K562 (cell line): ENCODE data around the gene EXOC5. TPM values are rescaled to one million over a fixed set of nuclear protein-coding genes. Genes with fewer than 3 reads are reported as not detected.

Source experiments
- ATAC-seq: fragments of 200-7000 bp; cut with Tn5 transposase; 3 replicates; pipeline ENCODE4 v1.9.1; 2020; ENCODE audit warnings: moderate library complexity
- BruUV-seq: library from RNA; stranded (reverse); fragments of 400-500 nt; replicated peaks from 2 replicates; lab custom pipeline; 2021; lab: Mats Ljungman, UMichigan
- CTCF ChIA-PET: fragments of 300-600 bp; formaldehyde crosslinking; extraction: SDS; loops from one replicate; lab custom pipeline; 2021; ENCODE audit warnings: low intra/inter-chr PET ratio; lab: Yijun Ruan, JAX
- POLR2A ChIA-PET: fragments of 300-600, 350-650 bp; sonication (Branson Sonifier 250); formaldehyde crosslinking; extraction: SDS; loops from one replicate; lab custom pipeline; 2021; ENCODE audit warnings: antibody characterized with exemption, inconsistent platforms; lab: Yijun Ruan, JAX
- DNase-seq, 4 experiments: peaks; one replicate each; pipeline versions ENCODE4 v3.0.0 to v3.0.0-alpha.2; 2011 to 2018; ENCODE audit warnings: low spot score in 3 of 4, mixed read lengths in 3 of 4; ENCODE audit errors: extremely low read depth in 1 of 4
- FAIRE-seq: peaks from 2 replicates; lab custom pipeline; 2011; peaks lifted over from hg19 to GRCh38; lab: Jason Lieb, UNC
- H2AFZ ChIP-seq: 2 replicates; pipeline ENCODE4 v1.6.0; 2011; ENCODE audit warnings: low read depth, low read length, control low read depth, inconsistent platforms
- H3K27ac ChIP-seq: fragments of 200-600 bp; 3 replicates; pipeline ENCODE4 v1.8.0; 2011; ENCODE audit warnings: low read depth, mild to moderate bottlenecking, control low read depth, inconsistent platforms, low read length, moderate library complexity, mixed read lengths; ENCODE audit errors: extremely low read depth
- H3K27me3 ChIP-seq, 2 experiments: fragments of 300-600 bp in 1 of 2; 2 replicates in 1 of 2; 3 replicates in 1 of 2; pipeline versions ENCODE4 v1.6.0 to v1.8.0; 2011; ENCODE audit warnings: inconsistent platforms in 2 of 2, low read length in 2 of 2, mild to moderate bottlenecking in 1 of 2, mixed read lengths in 1 of 2, moderate library complexity in 1 of 2; ENCODE audit not compliant: control insufficient read depth in 2 of 2, insufficient read depth in 2 of 2
- H3K36me3 ChIP-seq: fragments of 300-600 bp; 3 replicates; pipeline ENCODE4 v1.8.0; 2011; ENCODE audit warnings: mild to moderate bottlenecking, low read length, inconsistent platforms; ENCODE audit not compliant: control insufficient read depth, insufficient read depth
- H3K4me1 ChIP-seq, 2 experiments: fragments of 200-600 bp in 1 of 2; replicated peaks in 1 of 2; 2 replicates in 1 of 2; 3 replicates in 1 of 2; pipeline versions ENCODE4 v1.5.1 to v1.8.0; 2011; ENCODE audit warnings: inconsistent platforms in 2 of 2, low read length in 2 of 2, mild to moderate bottlenecking in 1 of 2, mixed read lengths in 1 of 2, moderate library complexity in 1 of 2; ENCODE audit not compliant: control insufficient read depth in 2 of 2, insufficient read depth in 2 of 2
- H3K4me2 ChIP-seq: 2 replicates; pipeline ENCODE4 v1.6.1; 2011; ENCODE audit warnings: low read length, control low read depth, inconsistent platforms, mixed read lengths; ENCODE audit not compliant: insufficient read depth
- H3K4me3 ChIP-seq: fragments of 200-600 bp; sonication (generic), shearing (Covaris generic); 2 replicates; pipeline ENCODE4 v1.5.1; 2016; ENCODE audit warnings: control low read depth, inconsistent platforms
- H3K79me2 ChIP-seq: fragments of 200-600 bp; 3 replicates; pipeline ENCODE4 v1.8.0; 2011; ENCODE audit warnings: low read length, inconsistent platforms; ENCODE audit not compliant: control insufficient read depth, insufficient read depth
- H3K9ac ChIP-seq, 2 experiments: 2 replicates each; pipeline versions ENCODE4 v1.6.0 to v1.6.1; 2011; ENCODE audit warnings: low read depth in 2 of 2, low read length in 2 of 2, control low read depth in 1 of 2, inconsistent platforms in 1 of 2, mild to moderate bottlenecking in 1 of 2, mixed read lengths in 1 of 2; ENCODE audit not compliant: insufficient read depth in 1 of 2
- H3K9me1 ChIP-seq: one replicate; pipeline ENCODE4 v1.6.0; 2011; ENCODE audit warnings: inconsistent platforms, mild to moderate bottlenecking, low read length, moderate library complexity; ENCODE audit not compliant: control insufficient read depth, insufficient read depth
- H3K9me3 ChIP-seq: replicated peaks from 2 replicates; pipeline ENCODE4 v1.5.1; 2011; ENCODE audit warnings: low read depth, low read length, inconsistent platforms; ENCODE audit not compliant: control insufficient read depth, insufficient read depth
- H4K20me1 ChIP-seq: replicated peaks from 2 replicates; pipeline ENCODE4 v1.6.1; 2011; ENCODE audit warnings: low read length, inconsistent platforms, mixed read lengths; ENCODE audit not compliant: control insufficient read depth, insufficient read depth
- CBX3 ChIP-seq, 2 experiments: IDR thresholded peaks; 1 replicate in 1 of 2; 2 replicates in 1 of 2; pipeline ENCODE4 v1.6.1; 2012; ENCODE audit warnings: inconsistent platforms in 2 of 2, low read length in 2 of 2, borderline replicate concordance in 1 of 2, control low read depth in 1 of 2
- ESRRB ChIP-seq: fragments of 250-450 bp; sonication (Bioruptor Pico); IDR thresholded peaks from 2 replicates; pipeline ENCODE4 v1.5.0; 2020; ENCODE audit warnings: mild to moderate bottlenecking, moderate library complexity, borderline replicate concordance
- GATAD2A ChIP-seq: fragments of 450-650 bp; IDR thresholded peaks from 2 replicates; pipeline ENCODE4 v1.6.1; 2017
- HMGN3 ChIP-seq: IDR thresholded peaks from 2 replicates; pipeline ENCODE4 v1.6.1; 2011; ENCODE audit warnings: borderline replicate concordance, low read depth, mild to moderate bottlenecking, mixed read lengths, low read length; ENCODE audit not compliant: insufficient read length; ENCODE audit errors: extremely low read depth
- RFX7 ChIP-seq: fragments of 250-450 bp; sonication (Bioruptor Pico); IDR thresholded peaks from 2 replicates; pipeline ENCODE4 v1.5.1; 2021; ENCODE audit warnings: mild to moderate bottlenecking
- RHOXF2B ChIP-seq: fragments of 250-450 bp; sonication (Bioruptor Pico); conservative IDR thresholded peaks from 2 replicates; pipeline ENCODE4 v1.5.1; 2021
- TBP ChIP-seq: optimal IDR thresholded peaks from 2 replicates; pipeline ENCODE3; 2011; ENCODE audit warnings: low read depth, low read length, improper control_type of control experiment
- TCFL5 ChIP-seq: fragments of 250-450 bp; sonication (Bioruptor Pico); conservative IDR thresholded peaks from 2 replicates; pipeline ENCODE4 v1.6.1; 2021; ENCODE audit warnings: mild to moderate bottlenecking, moderate library complexity, matching md5 sums
- WHSC1 ChIP-seq: IDR thresholded peaks from one replicate; pipeline ENCODE4 v1.6.1; 2012; ENCODE audit warnings: low read length, control low read depth, inconsistent platforms
- ZNF143 ChIP-seq: sonication (generic); formaldehyde crosslinking; IDR thresholded peaks from 2 replicates; pipeline ENCODE4 v1.9.0; 2022; ENCODE audit warnings: mild to moderate bottlenecking, missing genetic modification reagents
- ZNF146 ChIP-seq: IDR thresholded peaks from one replicate; pipeline ENCODE4 v1.6.1; 2018; ENCODE audit warnings: missing compliant biosample characterization; ENCODE audit not compliant: unreplicated experiment
- ZNF57 ChIP-seq: fragments of 450-650 bp; formaldehyde crosslinking; IDR thresholded peaks from 2 replicates; pipeline ENCODE4 v1.4.0; 2020; ENCODE audit warnings: mild to moderate bottlenecking, moderate library complexity
- ZNF699 ChIP-seq: fragments of 250-450 bp; sonication (Bioruptor Pico); IDR thresholded peaks from 2 replicates; pipeline ENCODE4 v1.8.0; 2021; ENCODE audit warnings: mild to moderate bottlenecking, moderate library complexity; ENCODE audit not compliant: insufficient replicate concordance
- ZNF830 ChIP-seq: fragments of 250-450 bp; sonication (Bioruptor Pico); IDR thresholded peaks from 2 replicates; pipeline ENCODE4 v1.5.0; 2021; ENCODE audit warnings: mild to moderate bottlenecking
- WGBS: fragments of 100-300 bp; shearing (Covaris generic); methylation state at CpG from one replicate; pipeline ENCODE4 v1.1.6; 2016; ENCODE audit warnings: low coverage, mixed read lengths; ENCODE audit not compliant: insufficient coverage; ENCODE audit errors: missing lambda C conversion rate; 5-methylcytosine and 5-hydroxymethylcytosine counted together
- in situ Hi-C: fragments of 300-500 bp; cut with MboI; formaldehyde crosslinking; loops from 4 replicates; pipeline ENCODE4 v1.15.0; 2018; ENCODE audit warnings: inconsistent platforms, mixed read lengths
- intact Hi-C: fragments of 100-400 bp; cut with micrococcal nuclease; formaldehyde crosslinking; loops from 2 replicates; pipeline ENCODE4 v1.14.2; 2022
- polyA plus RNA-seq, 8 experiments: library from polyadenylated mRNA; depleted of rRNA in 4 of 8; stranded (reverse) in 5 of 8; unstranded in 3 of 8; fragments of >200 nt; fragmentation: Nextera tagmentation in 2 of 8; fragmentation: Illumina TruSeq in 1 of 8; extraction: Ambion mirVana in 2 of 8; extraction: Trizol in 1 of 8; gene quantifications; 2 replicates each; pipeline versions ENCODE4 v1.2.1 to v1.2.3, GENCODE V29; 2011 to 2014; ENCODE audit warnings: inconsistent platforms in 1 of 8, missing spikeins in 1 of 8
- total RNA-seq, 7 experiments: library from RNA; depleted of rRNA in 6 of 7; stranded (reverse); fragments of >200 nt in 6 of 7; fragmentation: Illumina TruSeq in 2 of 7; extraction: Trizol in 2 of 7; gene quantifications; 2 replicates each; pipeline versions ENCODE4 v1.2.1 to v1.2.3, GENCODE V29; 2011 to 2021; ENCODE audit warnings: low replicate concordance in 1 of 7
- TF ChIP-seq, protein P1 (sequence below): fragments of 450-650 bp; formaldehyde crosslinking; IDR thresholded peaks from 2 replicates; pipeline ENCODE4 v1.4.0; 2020; ENCODE audit warnings: mild to moderate bottlenecking
- TF ChIP-seq, protein P2 (sequence below), 3 experiments: IDR thresholded peaks in 2 of 3; conservative IDR thresholded peaks in 1 of 3; 2 replicates each; pipeline ENCODE4 v1.5.1; 2011 to 2012; ENCODE audit warnings: low read length in 3 of 3, mild to moderate bottlenecking in 3 of 3, control low read depth in 2 of 3, improper control_type of control experiment in 1 of 3, inconsistent platforms in 1 of 3, low read depth in 1 of 3, mixed read lengths in 1 of 3, moderate library complexity in 1 of 3; ENCODE audit not compliant: insufficient read depth in 2 of 3
- TF ChIP-seq, protein P3 (sequence below): fragments of 200-800 bp; sonication (Bioruptor generic); IDR thresholded peaks from 2 replicates; pipeline ENCODE4 v1.6.1; 2016; ENCODE audit warnings: missing genetic modification characterization, missing compliant biosample characterization

EXOC5 gene
- total and polyA plus RNA-seq, 9 of the 15 experiments (the other 6 are each of a cell fraction or from before 2014, with no cell fraction given): 5.7 to 50.3 (median 32.0) TPM

DNA sequence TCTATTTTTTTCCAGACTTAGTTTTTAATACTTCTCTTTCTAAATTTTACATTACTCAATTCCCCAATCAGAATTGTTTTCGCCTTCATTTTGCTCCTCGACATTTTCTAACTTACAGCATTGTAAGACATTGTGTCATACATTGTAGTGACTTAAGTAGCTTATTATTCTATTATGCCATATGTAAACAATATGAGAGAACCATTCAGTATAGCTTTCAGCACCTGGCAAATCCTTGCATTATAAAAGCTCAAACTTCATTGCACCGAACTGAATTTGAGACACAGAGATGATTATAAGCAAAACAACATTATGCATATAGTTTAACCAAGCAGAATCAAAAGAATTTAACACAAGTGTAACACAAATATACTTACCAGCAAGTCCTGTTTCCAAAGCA is 46.8 kb downstream of the EXOC5 start:
- in situ Hi-C loops (no loop called here), intact Hi-C loops (no loop called here)
- Histone ChIP-seq H3K4me1 (no peaks in the 10 kb centered on the region), H3K4me3 (no peak overlapping the region), H3K9me3 (no peaks in the 10 kb centered on the region), H4K20me1 (no peaks in the 10 kb centered on the region), H3K9me1 (no peaks in the 10 kb centered on the region), H3K79me2 (no peaks in the 10 kb centered on the region), H3K36me3 (peaks cover 40% of the 10 kb centered on the region; the same call in 1 of the 3 replicates), H2AFZ (no peak overlapping the region), H3K4me2 (no peak overlapping the region), H3K27ac (no peak overlapping the region), H3K9ac (no peak overlapping the region), H3K27me3 (no peaks in the 10 kb centered on the region)
- POLR2A ChIA-PET: no interaction called here
- DNase-seq: no peak
- 89% methylated on average over 3 of the region's 3 CpGs for WGBS
- BruUV-seq: no TSS peak
- FAIRE-seq: no peak
- CTCF ChIA-PET: no interaction called here
- no peak for ATAC-seq
- TF ChIP-seq RHOXF2B (CRISPR knock-in tag) (no peak), HMGN3 (no peak), ZNF57 (CRISPR knock-in tag) (no peak), ESRRB (CRISPR knock-in tag) (no peak), ZNF143 (CRISPR knock-in tag) (no peak), TBP (no peak), RFX7 (CRISPR knock-in tag) (no peak), TCFL5 (no peak), ZNF146 (CRISPR knock-in tag) (no peak), WHSC1 (no peak), GATAD2A (no peak), ZNF830 (CRISPR knock-in tag) (no peak), CBX3 (IDR thresholded peaks at IDR 0.05; ENCODE audit: borderline replicate concordance in 1 of 2, low read length in 2 of 2) (no peak), ZNF699 (no peak)
- TF ChIP-seq, protein P1, sequence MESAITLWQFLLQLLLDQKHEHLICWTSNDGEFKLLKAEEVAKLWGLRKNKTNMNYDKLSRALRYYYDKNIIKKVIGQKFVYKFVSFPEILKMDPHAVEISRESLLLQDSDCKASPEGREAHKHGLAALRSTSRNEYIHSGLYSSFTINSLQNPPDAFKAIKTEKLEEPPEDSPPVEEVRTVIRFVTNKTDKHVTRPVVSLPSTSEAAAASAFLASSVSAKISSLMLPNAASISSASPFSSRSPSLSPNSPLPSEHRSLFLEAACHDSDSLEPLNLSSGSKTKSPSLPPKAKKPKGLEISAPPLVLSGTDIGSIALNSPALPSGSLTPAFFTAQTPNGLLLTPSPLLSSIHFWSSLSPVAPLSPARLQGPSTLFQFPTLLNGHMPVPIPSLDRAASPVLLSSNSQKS: no peak
- TF ChIP-seq, protein P2, sequence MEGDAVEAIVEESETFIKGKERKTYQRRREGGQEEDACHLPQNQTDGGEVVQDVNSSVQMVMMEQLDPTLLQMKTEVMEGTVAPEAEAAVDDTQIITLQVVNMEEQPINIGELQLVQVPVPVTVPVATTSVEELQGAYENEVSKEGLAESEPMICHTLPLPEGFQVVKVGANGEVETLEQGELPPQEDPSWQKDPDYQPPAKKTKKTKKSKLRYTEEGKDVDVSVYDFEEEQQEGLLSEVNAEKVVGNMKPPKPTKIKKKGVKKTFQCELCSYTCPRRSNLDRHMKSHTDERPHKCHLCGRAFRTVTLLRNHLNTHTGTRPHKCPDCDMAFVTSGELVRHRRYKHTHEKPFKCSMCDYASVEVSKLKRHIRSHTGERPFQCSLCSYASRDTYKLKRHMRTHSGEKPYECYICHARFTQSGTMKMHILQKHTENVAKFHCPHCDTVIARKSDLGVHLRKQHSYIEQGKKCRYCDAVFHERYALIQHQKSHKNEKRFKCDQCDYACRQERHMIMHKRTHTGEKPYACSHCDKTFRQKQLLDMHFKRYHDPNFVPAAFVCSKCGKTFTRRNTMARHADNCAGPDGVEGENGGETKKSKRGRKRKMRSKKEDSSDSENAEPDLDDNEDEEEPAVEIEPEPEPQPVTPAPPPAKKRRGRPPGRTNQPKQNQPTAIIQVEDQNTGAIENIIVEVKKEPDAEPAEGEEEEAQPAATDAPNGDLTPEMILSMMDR (IDR thresholded peaks at IDR 0.05 in 2 of 3, conservative IDR thresholded peaks at IDR 0.05 in 1 of 3; ENCODE audit: insufficient read depth in 2 of 3, low read depth in 1 of 3, low read length in 3 of 3): no peak
- TF ChIP-seq, protein P3, sequence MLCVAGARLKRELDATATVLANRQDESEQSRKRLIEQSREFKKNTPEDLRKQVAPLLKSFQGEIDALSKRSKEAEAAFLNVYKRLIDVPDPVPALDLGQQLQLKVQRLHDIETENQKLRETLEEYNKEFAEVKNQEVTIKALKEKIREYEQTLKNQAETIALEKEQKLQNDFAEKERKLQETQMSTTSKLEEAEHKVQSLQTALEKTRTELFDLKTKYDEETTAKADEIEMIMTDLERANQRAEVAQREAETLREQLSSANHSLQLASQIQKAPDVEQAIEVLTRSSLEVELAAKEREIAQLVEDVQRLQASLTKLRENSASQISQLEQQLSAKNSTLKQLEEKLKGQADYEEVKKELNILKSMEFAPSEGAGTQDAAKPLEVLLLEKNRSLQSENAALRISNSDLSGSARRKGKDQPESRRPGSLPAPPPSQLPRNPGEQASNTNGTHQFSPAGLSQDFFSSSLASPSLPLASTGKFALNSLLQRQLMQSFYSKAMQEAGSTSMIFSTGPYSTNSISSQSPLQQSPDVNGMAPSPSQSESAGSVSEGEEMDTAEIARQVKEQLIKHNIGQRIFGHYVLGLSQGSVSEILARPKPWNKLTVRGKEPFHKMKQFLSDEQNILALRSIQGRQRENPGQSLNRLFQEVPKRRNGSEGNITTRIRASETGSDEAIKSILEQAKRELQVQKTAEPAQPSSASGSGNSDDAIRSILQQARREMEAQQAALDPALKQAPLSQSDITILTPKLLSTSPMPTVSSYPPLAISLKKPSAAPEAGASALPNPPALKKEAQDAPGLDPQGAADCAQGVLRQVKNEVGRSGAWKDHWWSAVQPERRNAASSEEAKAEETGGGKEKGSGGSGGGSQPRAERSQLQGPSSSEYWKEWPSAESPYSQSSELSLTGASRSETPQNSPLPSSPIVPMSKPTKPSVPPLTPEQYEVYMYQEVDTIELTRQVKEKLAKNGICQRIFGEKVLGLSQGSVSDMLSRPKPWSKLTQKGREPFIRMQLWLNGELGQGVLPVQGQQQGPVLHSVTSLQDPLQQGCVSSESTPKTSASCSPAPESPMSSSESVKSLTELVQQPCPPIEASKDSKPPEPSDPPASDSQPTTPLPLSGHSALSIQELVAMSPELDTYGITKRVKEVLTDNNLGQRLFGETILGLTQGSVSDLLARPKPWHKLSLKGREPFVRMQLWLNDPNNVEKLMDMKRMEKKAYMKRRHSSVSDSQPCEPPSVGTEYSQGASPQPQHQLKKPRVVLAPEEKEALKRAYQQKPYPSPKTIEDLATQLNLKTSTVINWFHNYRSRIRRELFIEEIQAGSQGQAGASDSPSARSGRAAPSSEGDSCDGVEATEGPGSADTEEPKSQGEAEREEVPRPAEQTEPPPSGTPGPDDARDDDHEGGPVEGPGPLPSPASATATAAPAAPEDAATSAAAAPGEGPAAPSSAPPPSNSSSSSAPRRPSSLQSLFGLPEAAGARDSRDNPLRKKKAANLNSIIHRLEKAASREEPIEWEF: no peak
